WTC11 (cell line): ENCODE measurements around the gene COG3. TPM values are rescaled to one million over a fixed set of nuclear protein-coding genes. Genes with fewer than 3 reads are reported as not detected.

Experiments
- ATAC-seq: fragments of 200-7000 bp; cut with Tn5 transposase; 2 replicates; pipeline ENCODE4 v1.10.0; 2021; ENCODE audit warnings: mild to moderate bottlenecking, moderate library complexity
- CTCF ChIA-PET: fragments of 300-600 bp; sonication (Branson Sonifier 250); formaldehyde crosslinking; loops from one replicate; lab custom pipeline; 2021; ENCODE audit warnings: antibody characterized with exemption; lab: Charles Lee
- POLR2A ChIA-PET: fragments of 350-600 bp; sonication (Branson Sonifier 250); formaldehyde crosslinking; loops from one replicate; lab custom pipeline; 2021; ENCODE audit warnings: antibody characterized with exemption; lab: Charles Lee
- DNase-seq: peaks from one replicate; pipeline ENCODE4 v3.0.0; 2021; ENCODE audit warnings: low spot score
- H3K27ac Mint-ChIP-seq: 2 replicates; pipeline ENCODE4 v1.8.0; 2021; ENCODE audit warnings: mixed read lengths
- H3K27me3 Mint-ChIP-seq: 2 replicates; pipeline ENCODE4 v1.8.0; 2021; ENCODE audit warnings: low read depth, mild to moderate bottlenecking, moderate library complexity, mixed read lengths
- H3K36me3 Mint-ChIP-seq: 2 replicates; pipeline ENCODE4 v1.8.0; 2021; ENCODE audit warnings: mixed read lengths
- H3K4me1 Mint-ChIP-seq: 2 replicates; pipeline ENCODE4 v1.8.0; 2022; ENCODE audit warnings: mixed read lengths
- H3K4me3 Mint-ChIP-seq: 2 replicates; pipeline ENCODE4 v1.8.0; 2021; ENCODE audit warnings: mild to moderate bottlenecking, moderate library complexity, mixed read lengths
- H3K9me3 Mint-ChIP-seq: 2 replicates; pipeline ENCODE4 v1.8.0; 2021; ENCODE audit warnings: mixed read lengths
- ATF1 ChIP-seq: sonication (generic); formaldehyde crosslinking; IDR thresholded peaks from 2 replicates; pipeline ENCODE4 v1.8.1; 2023; ENCODE audit warnings: mild to moderate bottlenecking, moderate library complexity, missing genetic modification reagents
- ATF3 ChIP-seq: sonication (generic); formaldehyde crosslinking; conservative IDR thresholded peaks from 2 replicates; pipeline ENCODE4 v1.8.1; 2022; ENCODE audit warnings: mild to moderate bottlenecking, missing genetic modification reagents
- CBFB ChIP-seq: sonication (generic); formaldehyde crosslinking; IDR thresholded peaks from 2 replicates; pipeline ENCODE4 v1.8.1; 2022; ENCODE audit warnings: mild to moderate bottlenecking, low read depth, missing genetic modification reagents
- E2F4 ChIP-seq: sonication (generic); formaldehyde crosslinking; IDR thresholded peaks from 2 replicates; pipeline ENCODE4 v1.8.1; 2022; ENCODE audit warnings: low read depth, mild to moderate bottlenecking, moderate library complexity, missing genetic modification reagents, borderline replicate concordance
- ELF4 ChIP-seq: sonication (generic); formaldehyde crosslinking; IDR thresholded peaks from 2 replicates; pipeline ENCODE4 v1.8.1; 2022; ENCODE audit warnings: low read depth, mild to moderate bottlenecking, moderate library complexity, missing genetic modification reagents
- FOXJ3 ChIP-seq: sonication (generic); formaldehyde crosslinking; IDR thresholded peaks from 2 replicates; pipeline ENCODE4 v1.9.0; 2021; ENCODE audit warnings: missing genetic modification reagents, mild to moderate bottlenecking, borderline replicate concordance
- HMGXB4 ChIP-seq: sonication (generic); formaldehyde crosslinking; IDR thresholded peaks from 2 replicates; pipeline ENCODE4 v1.8.1; 2023; ENCODE audit warnings: mild to moderate bottlenecking, moderate library complexity, missing genetic modification reagents
- IRF1 ChIP-seq: sonication (generic); formaldehyde crosslinking; IDR thresholded peaks from 2 replicates; pipeline ENCODE4 v1.8.0; 2023; ENCODE audit warnings: missing genetic modification reagents
- IRF2 ChIP-seq: sonication (generic); formaldehyde crosslinking; IDR thresholded peaks from 2 replicates; pipeline ENCODE4 v1.8.0; 2022; ENCODE audit warnings: low read depth, missing genetic modification reagents, borderline replicate concordance
- NR2C2 ChIP-seq: sonication (generic); formaldehyde crosslinking; IDR thresholded peaks from 2 replicates; pipeline ENCODE4 v1.8.0; 2022; ENCODE audit warnings: mild to moderate bottlenecking, missing genetic modification reagents
- RELA ChIP-seq: sonication (generic); formaldehyde crosslinking; IDR thresholded peaks from 2 replicates; pipeline ENCODE4 v1.8.1; 2022; ENCODE audit warnings: missing genetic modification reagents, mild to moderate bottlenecking, borderline replicate concordance
- SOX15 ChIP-seq: fragments of 250-450 bp; sonication (Bioruptor Pico); IDR thresholded peaks from 2 replicates; pipeline ENCODE4 v1.9.0; 2021; ENCODE audit warnings: mild to moderate bottlenecking
- TCF7 ChIP-seq: sonication (generic); formaldehyde crosslinking; IDR thresholded peaks from 2 replicates; pipeline ENCODE4 v1.8.0; 2022; ENCODE audit warnings: mild to moderate bottlenecking, low read depth, missing genetic modification reagents, moderate library complexity
- ZNF138 ChIP-seq: sonication (generic); formaldehyde crosslinking; conservative IDR thresholded peaks from 2 replicates; pipeline ENCODE4 v1.8.1; 2022; ENCODE audit warnings: mild to moderate bottlenecking, moderate library complexity, missing genetic modification reagents
- ZNF317 ChIP-seq: sonication (generic); formaldehyde crosslinking; IDR thresholded peaks from 2 replicates; pipeline ENCODE4 v1.8.1; 2023; ENCODE audit warnings: low read depth, mild to moderate bottlenecking, moderate library complexity, missing genetic modification reagents, borderline replicate concordance
- ZNF423 ChIP-seq: fragments of 250-450 bp; sonication (Bioruptor Pico); IDR thresholded peaks from 2 replicates; pipeline ENCODE4 v2.1.2; 2022; ENCODE audit warnings: mild to moderate bottlenecking, moderate library complexity
- total RNA-seq: library from RNA; stranded (reverse); gene quantifications from 3 replicates; pipeline ENCODE4 v1.2.3, GENCODE V29; 2021
- TF ChIP-seq, protein P1 (sequence below): sonication (generic); formaldehyde crosslinking; IDR thresholded peaks from 2 replicates; pipeline ENCODE4 v1.8.1; 2023; ENCODE audit warnings: mild to moderate bottlenecking, missing genetic modification reagents, moderate library complexity
- TF ChIP-seq, protein P2 (sequence below): sonication (generic); formaldehyde crosslinking; IDR thresholded peaks from 2 replicates; pipeline ENCODE4 v1.8.0; 2022; ENCODE audit warnings: mild to moderate bottlenecking, missing genetic modification reagents
- TF ChIP-seq, protein P3 (sequence below): sonication (generic); formaldehyde crosslinking; conservative IDR thresholded peaks from 2 replicates; pipeline ENCODE4 v1.8.1; 2023; ENCODE audit warnings: mild to moderate bottlenecking, low read depth, missing genetic modification reagents, moderate library complexity
- TF ChIP-seq, protein P4 (sequence below): sonication (generic); formaldehyde crosslinking; IDR thresholded peaks from 2 replicates; pipeline ENCODE4 v1.8.0; 2023; ENCODE audit warnings: mild to moderate bottlenecking, missing genetic modification reagents

Gene COG3
- total RNA-seq, 1 experiment from 2014 or later, result 21.6 TPM

GRCh38 chr13:45487604-45488003 lies 22.9 kb downstream of the COG3 start (continued):
- TF ChIP-seq TCF7 (no peak), IRF1 (CRISPR knock-in tag) (no peak), RELA (CRISPR knock-in tag) (no peak), ZNF138 (no peak), ATF1 (CRISPR knock-in tag) (no peak)

- ATAC-seq, result peak; percentile 69
These were observed 25.3 kb downstream of the COG3 start for GRCh38 chr13:45490068-45490467.

GRCh38 chr13:45492538-45492937 lies 27.8 kb downstream of the COG3 start:
- DNase-seq, result no peak
- Mint-ChIP-seq H3K27ac (no peak overlapping the region), H3K4me1 (no peaks in the 10 kb centered on the region), H3K27me3 (no peaks in the 10 kb centered on the region), H3K36me3 (peaks cover 35% of the 10 kb centered on the region), H3K9me3 (no peaks in the 10 kb centered on the region), H3K4me3 (no peak overlapping the region)
- CTCF ChIA-PET, result interaction anchor here (0.8 kb wide), 1 partner anchor 121 kb away, joined by 4 read pairs; no protein-coding TSS in a partner anchor
- no peak for ATAC-seq
- POLR2A ChIA-PET, result no interaction called here
- TF ChIP-seq CBFB (CRISPR knock-in tag) (no peak), ATF3 (no peak), E2F4 (CRISPR knock-in tag) (no peak), TCF7 (no peak), NR2C2 (no peak), HMGXB4 (CRISPR knock-in tag) (no peak), SOX15 (CRISPR knock-in tag) (no peak)
- TF ChIP-seq, protein P1, sequence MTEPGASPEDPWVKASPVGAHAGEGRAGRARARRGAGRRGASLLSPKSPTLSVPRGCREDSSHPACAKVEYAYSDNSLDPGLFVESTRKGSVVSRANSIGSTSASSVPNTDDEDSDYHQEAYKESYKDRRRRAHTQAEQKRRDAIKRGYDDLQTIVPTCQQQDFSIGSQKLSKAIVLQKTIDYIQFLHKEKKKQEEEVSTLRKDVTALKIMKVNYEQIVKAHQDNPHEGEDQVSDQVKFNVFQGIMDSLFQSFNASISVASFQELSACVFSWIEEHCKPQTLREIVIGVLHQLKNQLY, result no peak

More at GRCh38 chr13:45490068-45490467, 25.3 kb downstream of the COG3 start:
- H3K9me3 Mint-ChIP-seq, result no peaks in the 10 kb centered on the region
- CTCF ChIA-PET, result interaction anchor here (1.2 to 3.0 kb wide), 5 partner anchors 17 to 127 kb away, joined by 5 to 18 read pairs (median 8); no protein-coding TSS in a partner anchor
- no peak for TF ChIP-seq ZNF317
- no peak for TF ChIP-seq ATF3
- no peak for TF ChIP-seq FOXJ3 (CRISPR knock-in tag)
- TF ChIP-seq, protein P2, sequence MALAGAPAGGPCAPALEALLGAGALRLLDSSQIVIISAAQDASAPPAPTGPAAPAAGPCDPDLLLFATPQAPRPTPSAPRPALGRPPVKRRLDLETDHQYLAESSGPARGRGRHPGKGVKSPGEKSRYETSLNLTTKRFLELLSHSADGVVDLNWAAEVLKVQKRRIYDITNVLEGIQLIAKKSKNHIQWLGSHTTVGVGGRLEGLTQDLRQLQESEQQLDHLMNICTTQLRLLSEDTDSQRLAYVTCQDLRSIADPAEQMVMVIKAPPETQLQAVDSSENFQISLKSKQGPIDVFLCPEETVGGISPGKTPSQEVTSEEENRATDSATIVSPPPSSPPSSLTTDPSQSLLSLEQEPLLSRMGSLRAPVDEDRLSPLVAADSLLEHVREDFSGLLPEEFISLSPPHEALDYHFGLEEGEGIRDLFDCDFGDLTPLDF (CRISPR knock-in tag), result no peak
- TF ChIP-seq, protein P3, sequence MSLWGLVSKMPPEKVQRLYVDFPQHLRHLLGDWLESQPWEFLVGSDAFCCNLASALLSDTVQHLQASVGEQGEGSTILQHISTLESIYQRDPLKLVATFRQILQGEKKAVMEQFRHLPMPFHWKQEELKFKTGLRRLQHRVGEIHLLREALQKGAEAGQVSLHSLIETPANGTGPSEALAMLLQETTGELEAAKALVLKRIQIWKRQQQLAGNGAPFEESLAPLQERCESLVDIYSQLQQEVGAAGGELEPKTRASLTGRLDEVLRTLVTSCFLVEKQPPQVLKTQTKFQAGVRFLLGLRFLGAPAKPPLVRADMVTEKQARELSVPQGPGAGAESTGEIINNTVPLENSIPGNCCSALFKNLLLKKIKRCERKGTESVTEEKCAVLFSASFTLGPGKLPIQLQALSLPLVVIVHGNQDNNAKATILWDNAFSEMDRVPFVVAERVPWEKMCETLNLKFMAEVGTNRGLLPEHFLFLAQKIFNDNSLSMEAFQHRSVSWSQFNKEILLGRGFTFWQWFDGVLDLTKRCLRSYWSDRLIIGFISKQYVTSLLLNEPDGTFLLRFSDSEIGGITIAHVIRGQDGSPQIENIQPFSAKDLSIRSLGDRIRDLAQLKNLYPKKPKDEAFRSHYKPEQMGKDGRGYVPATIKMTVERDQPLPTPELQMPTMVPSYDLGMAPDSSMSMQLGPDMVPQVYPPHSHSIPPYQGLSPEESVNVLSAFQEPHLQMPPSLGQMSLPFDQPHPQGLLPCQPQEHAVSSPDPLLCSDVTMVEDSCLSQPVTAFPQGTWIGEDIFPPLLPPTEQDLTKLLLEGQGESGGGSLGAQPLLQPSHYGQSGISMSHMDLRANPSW (CRISPR knock-in tag), result no peak
- TF ChIP-seq, protein P4, sequence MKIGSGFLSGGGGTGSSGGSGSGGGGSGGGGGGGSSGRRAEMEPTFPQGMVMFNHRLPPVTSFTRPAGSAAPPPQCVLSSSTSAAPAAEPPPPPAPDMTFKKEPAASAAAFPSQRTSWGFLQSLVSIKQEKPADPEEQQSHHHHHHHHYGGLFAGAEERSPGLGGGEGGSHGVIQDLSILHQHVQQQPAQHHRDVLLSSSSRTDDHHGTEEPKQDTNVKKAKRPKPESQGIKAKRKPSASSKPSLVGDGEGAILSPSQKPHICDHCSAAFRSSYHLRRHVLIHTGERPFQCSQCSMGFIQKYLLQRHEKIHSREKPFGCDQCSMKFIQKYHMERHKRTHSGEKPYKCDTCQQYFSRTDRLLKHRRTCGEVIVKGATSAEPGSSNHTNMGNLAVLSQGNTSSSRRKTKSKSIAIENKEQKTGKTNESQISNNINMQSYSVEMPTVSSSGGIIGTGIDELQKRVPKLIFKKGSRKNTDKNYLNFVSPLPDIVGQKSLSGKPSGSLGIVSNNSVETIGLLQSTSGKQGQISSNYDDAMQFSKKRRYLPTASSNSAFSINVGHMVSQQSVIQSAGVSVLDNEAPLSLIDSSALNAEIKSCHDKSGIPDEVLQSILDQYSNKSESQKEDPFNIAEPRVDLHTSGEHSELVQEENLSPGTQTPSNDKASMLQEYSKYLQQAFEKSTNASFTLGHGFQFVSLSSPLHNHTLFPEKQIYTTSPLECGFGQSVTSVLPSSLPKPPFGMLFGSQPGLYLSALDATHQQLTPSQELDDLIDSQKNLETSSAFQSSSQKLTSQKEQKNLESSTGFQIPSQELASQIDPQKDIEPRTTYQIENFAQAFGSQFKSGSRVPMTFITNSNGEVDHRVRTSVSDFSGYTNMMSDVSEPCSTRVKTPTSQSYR (CRISPR knock-in tag), result no peak
- no peak for TF ChIP-seq IRF2
- TF ChIP-seq NR2C2, result no peak
- TF ChIP-seq ELF4 (CRISPR knock-in tag), result no peak
- TF ChIP-seq ZNF423 (CRISPR knock-in tag), result no peak
- POLR2A ChIA-PET, result no interaction called here
- no peak overlapping the region for H3K4me3 Mint-ChIP-seq
- peaks cover 40% of the 10 kb centered on the region for H3K36me3 Mint-ChIP-seq
- no peaks in the 10 kb centered on the region for H3K27me3 Mint-ChIP-seq
- H3K4me1 Mint-ChIP-seq, result no peaks in the 10 kb centered on the region
- no peak for DNase-seq
- H3K27ac Mint-ChIP-seq, result no peak overlapping the region
